Effector memory CD4-positive, alpha-beta T cell (primary cell): Measurements from ENCODE around the gene IFNA16.
"Not testable (repeated sequence)": the region's sequence is repeated elsewhere in the genome, so short reads cannot be mapped to it uniquely, and the experiment has no call there.

Source experiments
- DNase-seq, 3 donors: peaks; one replicate each; pipeline ENCODE4 v3.0.0-alpha.2; 2020
- H3K27ac ChIP-seq: 2 replicates; pipeline ENCODE4 v1.7.0; 2013; ENCODE audit warnings: mild to moderate bottlenecking, low read length, moderate library complexity; ENCODE audit not compliant: insufficient read depth, poor library complexity, severe bottlenecking
- H3K27me3 ChIP-seq: replicated peaks from 2 replicates; pipeline ENCODE4 v1.7.0; 2013; ENCODE audit warnings: mild to moderate bottlenecking, low read length; ENCODE audit not compliant: insufficient read depth, control insufficient read depth, poor library complexity, severe bottlenecking
- H3K36me3 ChIP-seq: 2 replicates; pipeline ENCODE4 v1.7.0; 2013; ENCODE audit warnings: mild to moderate bottlenecking, low read length, moderate library complexity; ENCODE audit not compliant: control insufficient read depth, insufficient read depth
- H3K4me1 ChIP-seq: 2 replicates; pipeline ENCODE4 v1.7.0; 2013; ENCODE audit warnings: low read length, mild to moderate bottlenecking; ENCODE audit not compliant: control insufficient read depth, insufficient read depth, poor library complexity, severe bottlenecking
- H3K4me3 ChIP-seq: 2 replicates; pipeline ENCODE4 v1.7.0; 2013; ENCODE audit warnings: low read length, low read depth, mild to moderate bottlenecking; ENCODE audit not compliant: insufficient read depth, poor library complexity, severe bottlenecking
- H3K9me3 ChIP-seq: 2 replicates; pipeline ENCODE4 v1.7.0; 2013; ENCODE audit warnings: mild to moderate bottlenecking, low read length, moderate library complexity; ENCODE audit not compliant: control insufficient read depth
- total RNA-seq, 3 donors: gene quantifications; one replicate each; lab custom pipeline; 2026; lab: John Stamatoyannopoulos, UW

Gene IFNA16
- total RNA-seq: 0 reads per million in 3 donors

- H3K4me1 ChIP-seq, H3K4me3 ChIP-seq, DNase-seq, H3K27me3 ChIP-seq, H3K27ac ChIP-seq, H3K9me3 ChIP-seq, H3K36me3 ChIP-seq: not testable (repeated sequence)
Measured at GRCh38 chr9:21217211-21217610, at the start of gene IFNA16. Gene IFNA16 (minus strand): TSS chr9:21217311. CDS start chr9:21217305, 6 bp downstream.

- no peak for DNase-seq
- no peak overlapping the region for H3K4me3 ChIP-seq
- no peaks in the 10 kb centered on the region for H3K9me3 ChIP-seq
- no peaks in the 10 kb centered on the region for H3K27me3 ChIP-seq
- no peaks in the 10 kb centered on the region for H3K36me3 ChIP-seq
- H3K4me1 ChIP-seq: no peaks in the 10 kb centered on the region
- H3K27ac ChIP-seq: no peak overlapping the region
Measured at GRCh38 chr9:21265421-21266189, 48.5 kb upstream of the IFNA16 start.

- H3K27me3 ChIP-seq: no peaks in the 10 kb centered on the region
- no peak for DNase-seq
- no peaks in the 10 kb centered on the region for H3K9me3 ChIP-seq
- no peaks in the 10 kb centered on the region for H3K36me3 ChIP-seq
- peaks cover 2% of the 10 kb centered on the region for H3K4me1 ChIP-seq
- no peak overlapping the region for H3K27ac ChIP-seq
- H3K4me3 ChIP-seq: no peak overlapping the region
Measured at GRCh38 chr9:21255538-21256212, 38.6 kb upstream of the IFNA16 start.

GRCh38 chr9:21252721-21253547, 35.8 kb upstream of the IFNA16 start:
- DNase-seq: no peak
- no peak overlapping the region for H3K4me3 ChIP-seq
- no peaks in the 10 kb centered on the region for H3K9me3 ChIP-seq
- no peak overlapping the region for H3K27ac ChIP-seq
- peaks cover 2% of the 10 kb centered on the region for H3K4me1 ChIP-seq
- no peaks in the 10 kb centered on the region for H3K36me3 ChIP-seq
- no peaks in the 10 kb centered on the region for H3K27me3 ChIP-seq

GRCh38 chr9:21251638-21252037, 34.5 kb upstream of the IFNA16 start:
- no peaks in the 10 kb centered on the region for H3K9me3 ChIP-seq
- DNase-seq: no peak
- H3K27me3 ChIP-seq: no peaks in the 10 kb centered on the region
- H3K27ac ChIP-seq: no peak overlapping the region
- H3K36me3 ChIP-seq: no peaks in the 10 kb centered on the region
- H3K4me1 ChIP-seq: peaks cover 2% of the 10 kb centered on the region
- no peak overlapping the region for H3K4me3 ChIP-seq

GRCh38 chr9:21251190-21251589, 34.1 kb upstream of the IFNA16 start:
- no peak overlapping the region for H3K27ac ChIP-seq
- H3K27me3 ChIP-seq: no peaks in the 10 kb centered on the region
- no peaks in the 10 kb centered on the region for H3K36me3 ChIP-seq
- H3K9me3 ChIP-seq: no peaks in the 10 kb centered on the region
- peaks cover 2% of the 10 kb centered on the region for H3K4me1 ChIP-seq
- DNase-seq: no peak
- no peak overlapping the region for H3K4me3 ChIP-seq

- H3K36me3 ChIP-seq: no peaks in the 10 kb centered on the region
- no peak overlapping the region for H3K4me3 ChIP-seq
- H3K27me3 ChIP-seq: no peaks in the 10 kb centered on the region
- H3K4me1 ChIP-seq: no peaks in the 10 kb centered on the region
- H3K27ac ChIP-seq: no peak overlapping the region
- H3K9me3 ChIP-seq: no peaks in the 10 kb centered on the region
- no peak for DNase-seq
Measured at GRCh38 chr9:21244836-21245235, 27.7 kb upstream of the IFNA16 start.

- DNase-seq: no peak
- Histone ChIP-seq H3K4me1 (no peaks in the 10 kb centered on the region), H3K36me3 (no peaks in the 10 kb centered on the region), H3K27me3 (no peaks in the 10 kb centered on the region), H3K27ac (no peak within 1 kb of the TSS), H3K9me3 (no peaks in the 10 kb centered on the region), H3K4me3 (no peak within 1 kb of the TSS)
Measured at GRCh38 chr9:21239911-21240310, 22.8 kb upstream of the IFNA16 start, which contains the start of gene IFNA14. Gene IFNA14 (minus strand): TSS chr9:21240005. CDS start chr9:21239935, 70 bp downstream.

- not testable (repeated sequence) for H3K9me3 ChIP-seq, DNase-seq, H3K4me3 ChIP-seq, H3K4me1 ChIP-seq, H3K36me3 ChIP-seq, H3K27me3 ChIP-seq, H3K27ac ChIP-seq
Measured at GRCh38 chr9:21236360-21236714, 19.2 kb upstream of the IFNA16 start.
